Measurements from ENCODE around the gene SPG11.

- no peak for TF ChIP-seq ATF7 (IDR thresholded peaks at IDR 0.05; ENCODE audit: low read depth)
- TF ChIP-seq ASH2L (IDR thresholded peaks at IDR 0.05; ENCODE audit: borderline replicate concordance, low read depth) = no peak
- TF ChIP-seq, protein P1, sequence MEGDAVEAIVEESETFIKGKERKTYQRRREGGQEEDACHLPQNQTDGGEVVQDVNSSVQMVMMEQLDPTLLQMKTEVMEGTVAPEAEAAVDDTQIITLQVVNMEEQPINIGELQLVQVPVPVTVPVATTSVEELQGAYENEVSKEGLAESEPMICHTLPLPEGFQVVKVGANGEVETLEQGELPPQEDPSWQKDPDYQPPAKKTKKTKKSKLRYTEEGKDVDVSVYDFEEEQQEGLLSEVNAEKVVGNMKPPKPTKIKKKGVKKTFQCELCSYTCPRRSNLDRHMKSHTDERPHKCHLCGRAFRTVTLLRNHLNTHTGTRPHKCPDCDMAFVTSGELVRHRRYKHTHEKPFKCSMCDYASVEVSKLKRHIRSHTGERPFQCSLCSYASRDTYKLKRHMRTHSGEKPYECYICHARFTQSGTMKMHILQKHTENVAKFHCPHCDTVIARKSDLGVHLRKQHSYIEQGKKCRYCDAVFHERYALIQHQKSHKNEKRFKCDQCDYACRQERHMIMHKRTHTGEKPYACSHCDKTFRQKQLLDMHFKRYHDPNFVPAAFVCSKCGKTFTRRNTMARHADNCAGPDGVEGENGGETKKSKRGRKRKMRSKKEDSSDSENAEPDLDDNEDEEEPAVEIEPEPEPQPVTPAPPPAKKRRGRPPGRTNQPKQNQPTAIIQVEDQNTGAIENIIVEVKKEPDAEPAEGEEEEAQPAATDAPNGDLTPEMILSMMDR (IDR thresholded peaks at IDR 0.05 in 2 of 3, conservative IDR thresholded peaks at IDR 0.05 in 1 of 3; ENCODE audit: control insufficient read depth in 2 of 3, extremely low read depth in 1 of 3, insufficient read depth in 1 of 3, low read depth in 3 of 3, low read length in 3 of 3) = no peak
- no peak for TF ChIP-seq MAX (IDR thresholded peaks at IDR 0.05; ENCODE audit: low read depth, low read length)
- TF ChIP-seq, protein P2, sequence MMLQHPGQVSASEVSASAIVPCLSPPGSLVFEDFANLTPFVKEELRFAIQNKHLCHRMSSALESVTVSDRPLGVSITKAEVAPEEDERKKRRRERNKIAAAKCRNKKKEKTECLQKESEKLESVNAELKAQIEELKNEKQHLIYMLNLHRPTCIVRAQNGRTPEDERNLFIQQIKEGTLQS (IDR thresholded peaks at IDR 0.05; ENCODE audit: borderline replicate concordance, extremely low read depth, low read depth, low read length) = no peak
- no peak for TF ChIP-seq PRDM15 (CRISPR knock-in tag; IDR thresholded peaks at IDR 0.05)
- no peak for TF ChIP-seq NR2C2 (IDR thresholded peaks at IDR 0.05; ENCODE audit: borderline replicate concordance, control insufficient read depth, insufficient read length, low read depth)
- TF ChIP-seq, protein P3, sequence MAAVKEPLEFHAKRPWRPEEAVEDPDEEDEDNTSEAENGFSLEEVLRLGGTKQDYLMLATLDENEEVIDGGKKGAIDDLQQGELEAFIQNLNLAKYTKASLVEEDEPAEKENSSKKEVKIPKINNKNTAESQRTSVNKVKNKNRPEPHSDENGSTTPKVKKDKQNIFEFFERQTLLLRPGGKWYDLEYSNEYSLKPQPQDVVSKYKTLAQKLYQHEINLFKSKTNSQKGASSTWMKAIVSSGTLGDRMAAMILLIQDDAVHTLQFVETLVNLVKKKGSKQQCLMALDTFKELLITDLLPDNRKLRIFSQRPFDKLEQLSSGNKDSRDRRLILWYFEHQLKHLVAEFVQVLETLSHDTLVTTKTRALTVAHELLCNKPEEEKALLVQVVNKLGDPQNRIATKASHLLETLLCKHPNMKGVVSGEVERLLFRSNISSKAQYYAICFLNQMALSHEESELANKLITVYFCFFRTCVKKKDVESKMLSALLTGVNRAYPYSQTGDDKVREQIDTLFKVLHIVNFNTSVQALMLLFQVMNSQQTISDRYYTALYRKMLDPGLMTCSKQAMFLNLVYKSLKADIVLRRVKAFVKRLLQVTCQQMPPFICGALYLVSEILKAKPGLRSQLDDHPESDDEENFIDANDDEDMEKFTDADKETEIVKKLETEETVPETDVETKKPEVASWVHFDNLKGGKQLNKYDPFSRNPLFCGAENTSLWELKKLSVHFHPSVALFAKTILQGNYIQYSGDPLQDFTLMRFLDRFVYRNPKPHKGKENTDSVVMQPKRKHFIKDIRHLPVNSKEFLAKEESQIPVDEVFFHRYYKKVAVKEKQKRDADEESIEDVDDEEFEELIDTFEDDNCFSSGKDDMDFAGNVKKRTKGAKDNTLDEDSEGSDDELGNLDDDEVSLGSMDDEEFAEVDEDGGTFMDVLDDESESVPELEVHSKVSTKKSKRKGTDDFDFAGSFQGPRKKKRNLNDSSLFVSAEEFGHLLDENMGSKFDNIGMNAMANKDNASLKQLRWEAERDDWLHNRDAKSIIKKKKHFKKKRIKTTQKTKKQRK (IDR thresholded peaks at IDR 0.05; ENCODE audit: low read depth, low read length) = no peak
- no peak for TF ChIP-seq TAF1 (IDR thresholded peaks at IDR 0.05; ENCODE audit: borderline replicate concordance, low read depth, low read length)
- no peak for TF ChIP-seq FOXM1 (IDR thresholded peaks at IDR 0.05; ENCODE audit: low read depth, low read length)
- no peak for TF ChIP-seq POLR2AphosphoS5 (IDR thresholded peaks at IDR 0.05; ENCODE audit: low read length)
Measured at GRCh38 chr15:44574734-44575133, 88.7 kb downstream of the SPG11 start.
